HepG2 (cell line): ENCODE measurements around the gene DOLK. TPM values are rescaled to one million over a fixed set of nuclear protein-coding genes. Genes with fewer than 3 reads are reported as not detected.

Experiments used
- ARID2 ChIP-seq: sonication (generic); formaldehyde crosslinking; IDR thresholded peaks from 2 replicates; pipeline ENCODE4 v1.8.1; 2022; ENCODE audit warnings: mild to moderate bottlenecking, missing genetic modification reagents, borderline replicate concordance
- FLYWCH1 ChIP-seq: sonication (generic); formaldehyde crosslinking; IDR thresholded peaks from 2 replicates; pipeline ENCODE4 v1.8.1; 2023; ENCODE audit warnings: mild to moderate bottlenecking, missing genetic modification reagents
- FOXK1 ChIP-seq: sonication (generic); formaldehyde crosslinking; IDR thresholded peaks from 2 replicates; pipeline ENCODE4 v1.4.0; 2020; ENCODE audit warnings: low read depth, missing genetic modification reagents, borderline replicate concordance
- MXI1 ChIP-seq: IDR thresholded peaks from 3 replicates; pipeline ENCODE4 v1.6.1; 2012; ENCODE audit warnings: low read depth, low read length, inconsistent platforms, borderline replicate concordance
- NFKBIZ ChIP-seq: IDR thresholded peaks from 2 replicates; pipeline ENCODE4 v1.6.1; 2018; ENCODE audit warnings: missing genetic modification reagents, missing compliant biosample characterization
- NFRKB ChIP-seq: fragments of 450-650 bp; IDR thresholded peaks from 2 replicates; pipeline ENCODE4 v1.6.1; 2017
- PAWR ChIP-seq: sonication (generic); formaldehyde crosslinking; IDR thresholded peaks from 2 replicates; pipeline ENCODE4 v1.4.0; 2020; ENCODE audit warnings: missing genetic modification reagents, mild to moderate bottlenecking, borderline replicate concordance
- PCBP2 ChIP-seq: fragments of 200-400 bp; formaldehyde crosslinking; optimal IDR thresholded peaks from 2 replicates; pipeline ENCODE3; 2018; ENCODE audit warnings: low read length, low read depth; ENCODE audit not compliant: poor library complexity, severe bottlenecking
- POGK ChIP-seq: sonication (generic); formaldehyde crosslinking; conservative IDR thresholded peaks from 2 replicates; pipeline ENCODE4 v1.8.0; 2022; ENCODE audit warnings: mild to moderate bottlenecking, moderate library complexity, missing genetic modification reagents
- RFXAP ChIP-seq: sonication (generic); formaldehyde crosslinking; IDR thresholded peaks from 2 replicates; pipeline ENCODE4 v1.4.0; 2020; ENCODE audit warnings: missing genetic modification reagents, borderline replicate concordance
- RORA ChIP-seq: sonication (generic); formaldehyde crosslinking; IDR thresholded peaks from 2 replicates; pipeline ENCODE4 v1.5.0; 2020; ENCODE audit warnings: mild to moderate bottlenecking, missing genetic modification reagents, moderate library complexity
- SIX1 ChIP-seq: sonication (generic); formaldehyde crosslinking; IDR thresholded peaks from 2 replicates; pipeline ENCODE4 v1.4.0; 2020; ENCODE audit warnings: missing genetic modification reagents, borderline replicate concordance
- SKI ChIP-seq: fragments of 450-650 bp; IDR thresholded peaks from one replicate; pipeline ENCODE4 v1.6.1; 2018; ENCODE audit warnings: mild to moderate bottlenecking; ENCODE audit not compliant: partially characterized antibody
- SP5 ChIP-seq: IDR thresholded peaks from 2 replicates; pipeline ENCODE4 v1.6.1; 2016; ENCODE audit warnings: low read depth, borderline replicate concordance
- TBX2 ChIP-seq: sonication (generic); formaldehyde crosslinking; IDR thresholded peaks from 2 replicates; pipeline ENCODE4 v1.5.0; 2020; ENCODE audit warnings: missing genetic modification reagents, mild to moderate bottlenecking, borderline replicate concordance
- TSC22D2 ChIP-seq: sonication (generic); formaldehyde crosslinking; IDR thresholded peaks from 2 replicates; pipeline ENCODE4 v1.5.1; 2020; ENCODE audit warnings: missing genetic modification reagents, mild to moderate bottlenecking, borderline replicate concordance
- ZFP1 ChIP-seq: IDR thresholded peaks from 2 replicates; pipeline ENCODE4 v1.6.1; 2016
- ZNF704 ChIP-seq: sonication (generic); formaldehyde crosslinking; IDR thresholded peaks from 2 replicates; pipeline ENCODE4 v1.8.1; 2023; ENCODE audit warnings: mild to moderate bottlenecking, inconsistent platforms, moderate library complexity, missing genetic modification reagents, borderline replicate concordance
- ZNF749 ChIP-seq: sonication (generic); formaldehyde crosslinking; IDR thresholded peaks from 2 replicates; pipeline ENCODE4 v1.8.0; 2022; ENCODE audit warnings: mild to moderate bottlenecking, missing genetic modification reagents, moderate library complexity, borderline replicate concordance
- ZNF780A ChIP-seq: sonication (generic); formaldehyde crosslinking; IDR thresholded peaks from 2 replicates; pipeline ENCODE4 v1.8.0; 2022; ENCODE audit warnings: mild to moderate bottlenecking, missing genetic modification reagents, moderate library complexity
- ZNF790 ChIP-seq: sonication (generic); formaldehyde crosslinking; IDR thresholded peaks from 2 replicates; pipeline ENCODE4 v1.8.0; 2022; ENCODE audit warnings: missing genetic modification reagents, mild to moderate bottlenecking, borderline replicate concordance
- polyA plus RNA-seq, 8 experiments: library from polyadenylated mRNA; depleted of rRNA in 3 of 8; stranded (reverse) in 7 of 8; unstranded in 1 of 8; fragments of >200 nt; fragmentation: Illumina TruSeq in 4 of 8; extraction: Trizol in 4 of 8; gene quantifications; 2 replicates each; pipeline versions ENCODE4 v1.2.1 to v1.2.3, GENCODE V29; 2011 to 2016; ENCODE audit warnings: low read depth in 4 of 8, missing spikeins in 1 of 8, mixed read lengths in 1 of 8; ENCODE audit not compliant: insufficient read depth in 1 of 8
- total RNA-seq, 5 experiments: library from RNA; depleted of rRNA; stranded (reverse); fragments of >200 nt; fragmentation: Illumina TruSeq; extraction: Trizol; gene quantifications; 2 replicates each; pipeline ENCODE4 v1.2.3, GENCODE V29; 2016; ENCODE audit warnings: low read depth in 1 of 5
- TF ChIP-seq, protein P1 (sequence below): sonication (generic); formaldehyde crosslinking; IDR thresholded peaks from 2 replicates; pipeline ENCODE4 v1.5.0; 2020; ENCODE audit warnings: mild to moderate bottlenecking, missing genetic modification reagents
- TF ChIP-seq, protein P2 (sequence below): IDR thresholded peaks from 2 replicates; pipeline ENCODE4 v1.6.1; 2016; ENCODE audit warnings: low read depth, control low read depth

DOLK gene
- total and polyA plus RNA-seq, 2 of the 13 experiments (the other 11 are each of a cell fraction or from before 2014, with no cell fraction given), result 15.4 to 18.7 TPM

GRCh38 chr9:128917151-128917849 is 30.1 kb downstream of the DOLK start (continued):
- TF ChIP-seq POGK (CRISPR knock-in tag), result 0 out of 2 replicates have a peak, but pooled peaks have one; percentile 34
- TF ChIP-seq SKI, result no peak
- TF ChIP-seq NFKBIZ (CRISPR knock-in tag), result no peak
- 0 out of 2 replicates have a peak, but pooled peaks have one; percentile 36 for TF ChIP-seq ZNF790 (CRISPR knock-in tag)
- TF ChIP-seq SIX1 (CRISPR knock-in tag), result 0 out of 2 replicates have a peak, but pooled peaks have one; percentile 24
- TF ChIP-seq, protein P1, sequence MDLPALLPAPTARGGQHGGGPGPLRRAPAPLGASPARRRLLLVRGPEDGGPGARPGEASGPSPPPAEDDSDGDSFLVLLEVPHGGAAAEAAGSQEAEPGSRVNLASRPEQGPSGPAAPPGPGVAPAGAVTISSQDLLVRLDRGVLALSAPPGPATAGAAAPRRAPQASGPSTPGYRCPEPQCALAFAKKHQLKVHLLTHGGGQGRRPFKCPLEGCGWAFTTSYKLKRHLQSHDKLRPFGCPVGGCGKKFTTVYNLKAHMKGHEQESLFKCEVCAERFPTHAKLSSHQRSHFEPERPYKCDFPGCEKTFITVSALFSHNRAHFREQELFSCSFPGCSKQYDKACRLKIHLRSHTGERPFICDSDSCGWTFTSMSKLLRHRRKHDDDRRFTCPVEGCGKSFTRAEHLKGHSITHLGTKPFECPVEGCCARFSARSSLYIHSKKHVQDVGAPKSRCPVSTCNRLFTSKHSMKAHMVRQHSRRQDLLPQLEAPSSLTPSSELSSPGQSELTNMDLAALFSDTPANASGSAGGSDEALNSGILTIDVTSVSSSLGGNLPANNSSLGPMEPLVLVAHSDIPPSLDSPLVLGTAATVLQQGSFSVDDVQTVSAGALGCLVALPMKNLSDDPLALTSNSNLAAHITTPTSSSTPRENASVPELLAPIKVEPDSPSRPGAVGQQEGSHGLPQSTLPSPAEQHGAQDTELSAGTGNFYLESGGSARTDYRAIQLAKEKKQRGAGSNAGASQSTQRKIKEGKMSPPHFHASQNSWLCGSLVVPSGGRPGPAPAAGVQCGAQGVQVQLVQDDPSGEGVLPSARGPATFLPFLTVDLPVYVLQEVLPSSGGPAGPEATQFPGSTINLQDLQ, result 0 out of 2 replicates have a peak, but pooled peaks have one; percentile 49
- TF ChIP-seq ZFP1 (CRISPR knock-in tag), result no peak
- no peak for TF ChIP-seq MXI1
- TF ChIP-seq, protein P2, sequence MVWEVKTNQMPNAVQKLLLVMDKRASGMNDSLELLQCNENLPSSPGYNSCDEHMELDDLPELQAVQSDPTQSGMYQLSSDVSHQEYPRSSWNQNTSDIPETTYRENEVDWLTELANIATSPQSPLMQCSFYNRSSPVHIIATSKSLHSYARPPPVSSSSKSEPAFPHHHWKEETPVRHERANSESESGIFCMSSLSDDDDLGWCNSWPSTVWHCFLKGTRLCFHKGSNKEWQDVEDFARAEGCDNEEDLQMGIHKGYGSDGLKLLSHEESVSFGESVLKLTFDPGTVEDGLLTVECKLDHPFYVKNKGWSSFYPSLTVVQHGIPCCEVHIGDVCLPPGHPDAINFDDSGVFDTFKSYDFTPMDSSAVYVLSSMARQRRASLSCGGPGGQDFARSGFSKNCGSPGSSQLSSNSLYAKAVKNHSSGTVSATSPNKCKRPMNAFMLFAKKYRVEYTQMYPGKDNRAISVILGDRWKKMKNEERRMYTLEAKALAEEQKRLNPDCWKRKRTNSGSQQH, result no peak
- TF ChIP-seq SP5, result peak; percentile 68; the same call in 1 of the 2 replicates
- 0 out of 2 replicates have a peak, but pooled peaks have one; percentile 44 for TF ChIP-seq ZNF749 (CRISPR knock-in tag)
- TF ChIP-seq TBX2 (CRISPR knock-in tag), result peak; percentile 72; the same call in 1 of the 2 replicates
- no peak for TF ChIP-seq RORA
- no peak for TF ChIP-seq TSC22D2 (CRISPR knock-in tag)
- no peak for TF ChIP-seq RFXAP (CRISPR knock-in tag)
- no peak for TF ChIP-seq ZNF704 (CRISPR knock-in tag)
- TF ChIP-seq ARID2 (CRISPR knock-in tag), result no peak
- no peak for TF ChIP-seq FOXK1 (CRISPR knock-in tag)
- TF ChIP-seq PAWR, result no peak
- TF ChIP-seq ZNF780A (CRISPR knock-in tag), result no peak
- TF ChIP-seq PCBP2, result no peak
- no peak for TF ChIP-seq NFRKB
- no peak for TF ChIP-seq FLYWCH1
